H1 (cell line): ENCODE data around the gene RGCC. TPM values are rescaled to one million over a fixed set of nuclear protein-coding genes. Genes with fewer than 3 reads are reported as not detected.

Source experiments
- CTCF ChIA-PET: fragments of 300-600 bp; sonication (Branson Sonifier 250); formaldehyde crosslinking; loops from one replicate; lab custom pipeline; 2021; ENCODE audit not compliant: partially characterized antibody; lab: Charles Lee
- POLR2A ChIA-PET: fragments of 300-600 bp; sonication (Branson Sonifier 250); formaldehyde crosslinking; loops from one replicate; lab custom pipeline; 2021; ENCODE audit warnings: inconsistent platforms; ENCODE audit not compliant: partially characterized antibody; lab: Charles Lee
- DNase-seq, 2 experiments: peaks; one replicate each; pipeline versions ENCODE4 v3.0.0 to v3.0.0-alpha.2; 2010 to 2022; ENCODE audit warnings: low spot score in 2 of 2, low read depth in 1 of 2, mixed read lengths in 1 of 2
- FAIRE-seq: peaks from 2 replicates; lab custom pipeline; 2011; peaks lifted over from hg19 to GRCh38; lab: Jason Lieb, UNC
- H2AFZ ChIP-seq: 2 replicates; pipeline ENCODE4 v1.8.1; 2012; ENCODE audit warnings: low read length, inconsistent platforms
- H2AK5ac ChIP-seq: 2 replicates; pipeline ENCODE4 v1.6.1; 2013; ENCODE audit warnings: low read depth, low read length
- H2BK120ac ChIP-seq: replicated peaks from 2 replicates; pipeline ENCODE3; 2013; ENCODE audit warnings: low read depth, low read length, inconsistent platforms
- H2BK12ac ChIP-seq: 2 replicates; pipeline ENCODE4 v1.6.1; 2013; ENCODE audit warnings: low read depth, low read length
- H2BK15ac ChIP-seq: 2 replicates; pipeline ENCODE4 v1.6.1; 2013; ENCODE audit warnings: low read length
- H2BK20ac ChIP-seq: 2 replicates; pipeline ENCODE4 v1.6.1; 2013; ENCODE audit warnings: low read length
- H2BK5ac ChIP-seq: 2 replicates; pipeline ENCODE4 v1.6.1; 2013; ENCODE audit warnings: low read depth, low read length
- H3K14ac ChIP-seq: 2 replicates; pipeline ENCODE4 v1.6.1; 2013; ENCODE audit warnings: inconsistent platforms; ENCODE audit not compliant: insufficient read length
- H3K18ac ChIP-seq: 2 replicates; pipeline ENCODE4 v1.6.1; 2013; ENCODE audit warnings: low read length; ENCODE audit errors: extremely low read depth
- H3K23ac ChIP-seq: 2 replicates; pipeline ENCODE4 v1.6.1; 2013; ENCODE audit warnings: inconsistent platforms; ENCODE audit not compliant: insufficient read length
- H3K23me2 ChIP-seq: 2 replicates; pipeline ENCODE4 v1.6.1; 2013; ENCODE audit warnings: low read depth, low read length
- H3K27ac ChIP-seq: 2 replicates; pipeline ENCODE4 v1.6.1; 2011; ENCODE audit warnings: low read depth, low read length, inconsistent platforms
- H3K27me3 ChIP-seq, 4 experiments: replicated peaks in 1 of 4; 1 replicate in 1 of 4; 2 replicates in 3 of 4; pipeline versions ENCODE4 v1.6.1 to v1.8.1; 2011 to 2013; ENCODE audit warnings: low read length in 3 of 4, mild to moderate bottlenecking in 3 of 4, inconsistent platforms in 2 of 4, mixed read lengths in 2 of 4, moderate library complexity in 1 of 4; ENCODE audit not compliant: control insufficient read depth in 3 of 4, insufficient read depth in 3 of 4; ENCODE audit errors: extremely low read depth in 1 of 4
- H3K36me3 ChIP-seq, 4 experiments: 2 replicates each; pipeline versions ENCODE4 v1.6.1 to v1.8.1; 2011 to 2013; ENCODE audit warnings: mild to moderate bottlenecking in 4 of 4, low read length in 3 of 4, moderate library complexity in 2 of 4, control low read depth in 1 of 4, inconsistent platforms in 1 of 4; ENCODE audit not compliant: insufficient read depth in 4 of 4, control insufficient read depth in 2 of 4
- H3K4ac ChIP-seq: replicated peaks from 2 replicates; pipeline ENCODE3; 2013; ENCODE audit warnings: low read length, low read depth, mixed read lengths, inconsistent platforms; ENCODE audit not compliant: insufficient read length
- H3K4me1 ChIP-seq, 4 experiments: replicated peaks in 1 of 4; 1 replicate in 1 of 4; 2 replicates in 3 of 4; pipeline versions ENCODE4 v1.6.1 to v1.8.1; 2011 to 2013; ENCODE audit warnings: low read length in 3 of 4, inconsistent platforms in 2 of 4, mixed read lengths in 1 of 4; ENCODE audit not compliant: insufficient read depth in 4 of 4, control insufficient read depth in 3 of 4
- H3K4me2 ChIP-seq, 2 experiments: 2 replicates each; pipeline versions ENCODE4 v1.6.1 to v1.8.1; 2011 to 2013; ENCODE audit warnings: low read depth in 2 of 2, low read length in 2 of 2, control low read depth in 1 of 2, inconsistent platforms in 1 of 2, mild to moderate bottlenecking in 1 of 2; ENCODE audit not compliant: insufficient read depth in 1 of 2
- H3K4me3 ChIP-seq, 4 experiments: fragments of 200-600, 300-600 bp in 1 of 4; sonication (generic), shearing (Covaris generic), sonication (Bioruptor Twin) in 1 of 4; 2 replicates each; pipeline versions ENCODE4 v1.5.1 to v1.8.1; 2011 to 2016; ENCODE audit warnings: low read length in 4 of 4, low read depth in 3 of 4, control low read depth in 2 of 4, inconsistent platforms in 2 of 4, mild to moderate bottlenecking in 2 of 4, mixed read lengths in 1 of 4, moderate library complexity in 1 of 4; ENCODE audit not compliant: insufficient read depth in 2 of 4; ENCODE audit errors: extremely low read depth in 1 of 4
- H3K56ac ChIP-seq: replicated peaks from 2 replicates; pipeline ENCODE3; 2013; ENCODE audit warnings: low read depth, mild to moderate bottlenecking, mixed read lengths, low read length, inconsistent platforms; ENCODE audit not compliant: insufficient read length
- H3K79me1 ChIP-seq: 2 replicates; pipeline ENCODE4 v1.6.1; 2013; ENCODE audit warnings: low read depth, low read length, control low read depth
- H3K79me2 ChIP-seq, 2 experiments: 2 replicates each; pipeline versions ENCODE4 v1.6.1 to v1.8.1; 2012 to 2013; ENCODE audit warnings: low read length in 2 of 2, mild to moderate bottlenecking in 2 of 2, inconsistent platforms in 1 of 2; ENCODE audit not compliant: insufficient read depth in 2 of 2, control insufficient read depth in 1 of 2
- H3K9ac ChIP-seq, 4 experiments: replicated peaks in 1 of 4; 1 replicate in 1 of 4; 2 replicates in 3 of 4; pipeline versions ENCODE4 v1.6.1 to v1.8.1; 2011 to 2013; ENCODE audit warnings: low read depth in 3 of 4, low read length in 3 of 4, control low read depth in 2 of 4, mild to moderate bottlenecking in 2 of 4, moderate library complexity in 2 of 4, inconsistent platforms in 1 of 4; ENCODE audit errors: extremely low read depth in 1 of 4
- H3K9me3 ChIP-seq, 2 experiments: 2 replicates each; pipeline versions ENCODE4 v1.6.1 to v1.8.1; 2012 to 2013; ENCODE audit warnings: mild to moderate bottlenecking in 2 of 2, moderate library complexity in 2 of 2, control low read depth in 1 of 2, inconsistent platforms in 1 of 2, low read depth in 1 of 2, low read length in 1 of 2, mixed read lengths in 1 of 2; ENCODE audit not compliant: insufficient read depth in 2 of 2
- H4K20me1 ChIP-seq, 2 experiments: replicated peaks in 1 of 2; 2 replicates each; pipeline versions ENCODE3 to v1.8.1; 2011 to 2013; ENCODE audit warnings: inconsistent platforms in 2 of 2, low read length in 2 of 2, mild to moderate bottlenecking in 1 of 2; ENCODE audit not compliant: insufficient read depth in 2 of 2, control insufficient read depth in 1 of 2
- H4K5ac ChIP-seq: 2 replicates; pipeline ENCODE4 v1.6.1; 2013; ENCODE audit warnings: low read length, low read depth, mixed read lengths, inconsistent platforms; ENCODE audit not compliant: insufficient read length
- H4K8ac ChIP-seq: 2 replicates; pipeline ENCODE4 v1.8.0; 2013; ENCODE audit warnings: mild to moderate bottlenecking, moderate library complexity, low read length, inconsistent platforms; ENCODE audit not compliant: insufficient read depth; ENCODE audit errors: extremely low read depth
- H4K91ac ChIP-seq: replicated peaks from 2 replicates; pipeline ENCODE3; 2013; ENCODE audit warnings: low read length, mixed read lengths, inconsistent platforms; ENCODE audit not compliant: insufficient read length
- BACH1 ChIP-seq: IDR thresholded peaks from 2 replicates; pipeline ENCODE4 v1.6.1; 2012; ENCODE audit warnings: low read length, improper control_type of control experiment
- RAD21 ChIP-seq, 2 experiments: IDR thresholded peaks in 1 of 2; conservative IDR thresholded peaks in 1 of 2; 2 replicates each; pipeline ENCODE4 v1.6.1; 2011; ENCODE audit warnings: low read depth in 2 of 2, low read length in 2 of 2, improper control_type of control experiment in 1 of 2, inconsistent platforms in 1 of 2, mild to moderate bottlenecking in 1 of 2, moderate library complexity in 1 of 2
- RFX5 ChIP-seq: IDR thresholded peaks from 2 replicates; pipeline ENCODE4 v1.6.1; 2011; ENCODE audit warnings: low read depth, low read length, improper control_type of control experiment, borderline replicate concordance
- WGBS, 2 experiments: shearing (Covaris generic) in 1 of 2; methylation state at CpG; one replicate each; pipeline versions ENCODE4 v1.1.6 to v1.1.7; 2013 to 2015; ENCODE audit warnings: low lambda C conversion rate in 2 of 2, mixed read lengths in 2 of 2, inconsistent platforms in 1 of 2, low coverage in 1 of 2, missing lambda C conversion rate in 1 of 2; ENCODE audit not compliant: insufficient replicate concordance in 2 of 2, insufficient coverage in 1 of 2, insufficient read length in 1 of 2; ENCODE audit errors: extremely low coverage in 1 of 2, missing lambda C conversion rate in 1 of 2; 5-methylcytosine and 5-hydroxymethylcytosine counted together
- polyA plus RNA-seq, 7 experiments: library from polyadenylated mRNA; depleted of rRNA in 3 of 7; stranded (reverse) in 5 of 7; unstranded in 2 of 7; fragments of >200 nt in 5 of 7; fragments of 200-250 nt in 2 of 7; gene quantifications; 1 replicate in 5 of 7; 2 replicates in 1 of 7; 4 replicates in 1 of 7; pipeline versions ENCODE4 v1.2.1 to v1.2.3, GENCODE V29; 2011 to 2013; ENCODE audit warnings: missing spikeins in 2 of 7, mixed read lengths in 2 of 7
- total RNA-seq: library from RNA; stranded (reverse); fragmentation: NEBNext Ultra II Directional; extraction: Animal tissue kit (Norgen Biotek cat#: 25700); gene quantifications from 2 replicates; pipeline ENCODE4 v1.2.1, GENCODE V29; 2021
- TF ChIP-seq, protein P1 (sequence below), 3 experiments: IDR thresholded peaks; 1 replicate in 2 of 3; 2 replicates in 1 of 3; pipeline versions ENCODE4 v1.5.1 to v1.6.1; 2011; ENCODE audit warnings: low read length in 3 of 3, mild to moderate bottlenecking in 3 of 3, inconsistent platforms in 2 of 3, low read depth in 1 of 3, moderate library complexity in 1 of 3; ENCODE audit not compliant: insufficient read depth in 1 of 3; ENCODE audit errors: control extremely low read depth in 1 of 3
- TF ChIP-seq, protein P2 (sequence below): IDR thresholded peaks from 2 replicates; pipeline ENCODE4 v1.6.1; 2012; ENCODE audit warnings: low read length, inconsistent platforms

RGCC gene
- total and polyA plus RNA-seq, 2 of the 8 experiments (the other 6 are each of a cell fraction or from before 2014, with no cell fraction given): 0.41 TPM; not detected in 1

DNA sequence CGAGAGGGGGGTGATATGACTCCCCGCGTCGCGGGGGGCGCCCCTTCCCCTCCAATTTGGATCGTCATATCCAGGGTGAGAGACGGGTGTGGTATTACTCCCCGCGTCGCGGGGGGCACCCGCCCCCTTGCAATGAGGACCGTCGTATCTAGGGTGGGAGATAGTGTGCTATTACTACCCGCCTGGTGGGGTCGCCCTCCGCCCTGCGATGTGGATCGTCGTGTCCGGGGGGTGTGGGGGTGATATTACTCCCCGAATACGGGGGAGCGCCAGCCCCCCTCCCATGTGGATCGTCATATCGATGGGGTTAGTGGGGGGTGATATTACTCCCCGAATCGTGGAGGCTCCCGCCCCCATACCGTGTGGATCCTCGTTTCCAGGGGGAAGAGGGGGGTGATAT, 29.2 kb upstream of the RGCC start:
- H2BK20ac ChIP-seq: no peak overlapping the region
- peaks cover 0 to 4% (median 0%) of the 10 kb centered on the region in 4 experiments; a peak in 1 of 7 replicates for H3K27me3 ChIP-seq
- H3K9ac ChIP-seq: no peak overlapping the region
- H3K4me1 ChIP-seq: peaks cover 0 to 4% (median 0%) of the 10 kb centered on the region in 4 experiments; a peak in 1 of 7 replicates
- DNase-seq: peak in 1 of 2 experiments; percentile 81
- H4K5ac ChIP-seq: no peak overlapping the region
- H3K4me3 ChIP-seq: peak overlapping the region; percentile 51 to 71 (median 54)
- 16% methylated on average over 22 of the region's 32 CpGs; no CpG with 5 or more reads in 1 of the 2 experiments for WGBS, 2 experiments
- no peak overlapping the region for H3K23ac ChIP-seq
- H2AK5ac ChIP-seq: no peak overlapping the region
- no peak overlapping the region for H3K14ac ChIP-seq
- H3K4ac ChIP-seq: no peak overlapping the region
- no peaks in the 10 kb centered on the region for H3K79me1 ChIP-seq
- no peak overlapping the region for H4K91ac ChIP-seq
- H2BK5ac ChIP-seq: no peak overlapping the region
- H2BK120ac ChIP-seq: no peak overlapping the region
- no peak overlapping the region for H2BK12ac ChIP-seq
- H2AFZ ChIP-seq: 0 out of 2 replicates have a peak overlapping the region, but pooled peaks have one; percentile 67
- no peak overlapping the region for H2BK15ac ChIP-seq
- no peak overlapping the region for H3K27ac ChIP-seq
- H3K56ac ChIP-seq: no peak overlapping the region
- H4K8ac ChIP-seq: peak overlapping the region; percentile 28; the same call in 1 of the 2 replicates
- no peak for FAIRE-seq
- peak overlapping the region; percentile 62 to 84 for H3K4me2 ChIP-seq
- H3K79me2 ChIP-seq: no peaks in the 10 kb centered on the region
- H4K20me1 ChIP-seq: no peaks in the 10 kb centered on the region
- ChIA-PET POLR2A (no interaction called here), CTCF (interaction anchor here (0.6 to 1.3 kb wide), 19 partner anchors 9 to 649 kb away, joined by 3 to 8 read pairs (median 3); no protein-coding TSS in a partner anchor)
- H3K18ac ChIP-seq: no peak overlapping the region
- no peaks in the 10 kb centered on the region for H3K9me3 ChIP-seq
- TF ChIP-seq RAD21 (IDR thresholded peaks at IDR 0.05 in 1 of 2, conservative IDR thresholded peaks at IDR 0.05 in 1 of 2; ENCODE audit: low read depth in 2 of 2, low read length in 2 of 2) (peak; percentile 76 to 83), RFX5 (no peak), BACH1 (peak; percentile 44; the same call in 1 of the 2 replicates)
- TF ChIP-seq, protein P1, sequence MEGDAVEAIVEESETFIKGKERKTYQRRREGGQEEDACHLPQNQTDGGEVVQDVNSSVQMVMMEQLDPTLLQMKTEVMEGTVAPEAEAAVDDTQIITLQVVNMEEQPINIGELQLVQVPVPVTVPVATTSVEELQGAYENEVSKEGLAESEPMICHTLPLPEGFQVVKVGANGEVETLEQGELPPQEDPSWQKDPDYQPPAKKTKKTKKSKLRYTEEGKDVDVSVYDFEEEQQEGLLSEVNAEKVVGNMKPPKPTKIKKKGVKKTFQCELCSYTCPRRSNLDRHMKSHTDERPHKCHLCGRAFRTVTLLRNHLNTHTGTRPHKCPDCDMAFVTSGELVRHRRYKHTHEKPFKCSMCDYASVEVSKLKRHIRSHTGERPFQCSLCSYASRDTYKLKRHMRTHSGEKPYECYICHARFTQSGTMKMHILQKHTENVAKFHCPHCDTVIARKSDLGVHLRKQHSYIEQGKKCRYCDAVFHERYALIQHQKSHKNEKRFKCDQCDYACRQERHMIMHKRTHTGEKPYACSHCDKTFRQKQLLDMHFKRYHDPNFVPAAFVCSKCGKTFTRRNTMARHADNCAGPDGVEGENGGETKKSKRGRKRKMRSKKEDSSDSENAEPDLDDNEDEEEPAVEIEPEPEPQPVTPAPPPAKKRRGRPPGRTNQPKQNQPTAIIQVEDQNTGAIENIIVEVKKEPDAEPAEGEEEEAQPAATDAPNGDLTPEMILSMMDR (IDR thresholded peaks at IDR 0.05; ENCODE audit: control extremely low read depth in 1 of 3, insufficient read depth in 1 of 3, low read depth in 1 of 3, low read length in 3 of 3): peak; percentile 66 to 81 (median 66)
- TF ChIP-seq, protein P2, sequence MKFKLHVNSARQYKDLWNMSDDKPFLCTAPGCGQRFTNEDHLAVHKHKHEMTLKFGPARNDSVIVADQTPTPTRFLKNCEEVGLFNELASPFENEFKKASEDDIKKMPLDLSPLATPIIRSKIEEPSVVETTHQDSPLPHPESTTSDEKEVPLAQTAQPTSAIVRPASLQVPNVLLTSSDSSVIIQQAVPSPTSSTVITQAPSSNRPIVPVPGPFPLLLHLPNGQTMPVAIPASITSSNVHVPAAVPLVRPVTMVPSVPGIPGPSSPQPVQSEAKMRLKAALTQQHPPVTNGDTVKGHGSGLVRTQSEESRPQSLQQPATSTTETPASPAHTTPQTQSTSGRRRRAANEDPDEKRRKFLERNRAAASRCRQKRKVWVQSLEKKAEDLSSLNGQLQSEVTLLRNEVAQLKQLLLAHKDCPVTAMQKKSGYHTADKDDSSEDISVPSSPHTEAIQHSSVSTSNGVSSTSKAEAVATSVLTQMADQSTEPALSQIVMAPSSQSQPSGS: no peak
- H3K36me3 ChIP-seq: no peaks in the 10 kb centered on the region
- H3K23me2 ChIP-seq: peaks cover 3% of the 10 kb centered on the region; the same call in 1 of the 2 replicates
